GM10248 (cell line): Measurements from ENCODE around the gene RAMACL.

Source experiments
- CTCF ChIA-PET: fragments of 300-600 bp; sonication (Branson Sonifier 250); formaldehyde crosslinking; extraction: SDS; loops from one replicate; lab custom pipeline; 2021; ENCODE audit warnings: antibody characterized with exemption; lab: Yijun Ruan, JAX
- POLR2A ChIA-PET: fragments of 350-650 bp; sonication (Branson Sonifier 250); formaldehyde crosslinking; extraction: SDS; loops from one replicate; lab custom pipeline; 2020; ENCODE audit warnings: antibody characterized with exemption; lab: Yijun Ruan, JAX
- DNase-seq: peaks from one replicate; pipeline ENCODE4 v3.0.0; 2012; ENCODE audit errors: extremely low spot score
- TF ChIP-seq, protein P1 (sequence below): IDR thresholded peaks from 2 replicates; pipeline ENCODE4 v1.5.1; 2012; ENCODE audit warnings: mild to moderate bottlenecking, low read depth; ENCODE audit errors: extremely low read depth, missing control alignments, control extremely low read depth

RAMACL gene

DNA sequence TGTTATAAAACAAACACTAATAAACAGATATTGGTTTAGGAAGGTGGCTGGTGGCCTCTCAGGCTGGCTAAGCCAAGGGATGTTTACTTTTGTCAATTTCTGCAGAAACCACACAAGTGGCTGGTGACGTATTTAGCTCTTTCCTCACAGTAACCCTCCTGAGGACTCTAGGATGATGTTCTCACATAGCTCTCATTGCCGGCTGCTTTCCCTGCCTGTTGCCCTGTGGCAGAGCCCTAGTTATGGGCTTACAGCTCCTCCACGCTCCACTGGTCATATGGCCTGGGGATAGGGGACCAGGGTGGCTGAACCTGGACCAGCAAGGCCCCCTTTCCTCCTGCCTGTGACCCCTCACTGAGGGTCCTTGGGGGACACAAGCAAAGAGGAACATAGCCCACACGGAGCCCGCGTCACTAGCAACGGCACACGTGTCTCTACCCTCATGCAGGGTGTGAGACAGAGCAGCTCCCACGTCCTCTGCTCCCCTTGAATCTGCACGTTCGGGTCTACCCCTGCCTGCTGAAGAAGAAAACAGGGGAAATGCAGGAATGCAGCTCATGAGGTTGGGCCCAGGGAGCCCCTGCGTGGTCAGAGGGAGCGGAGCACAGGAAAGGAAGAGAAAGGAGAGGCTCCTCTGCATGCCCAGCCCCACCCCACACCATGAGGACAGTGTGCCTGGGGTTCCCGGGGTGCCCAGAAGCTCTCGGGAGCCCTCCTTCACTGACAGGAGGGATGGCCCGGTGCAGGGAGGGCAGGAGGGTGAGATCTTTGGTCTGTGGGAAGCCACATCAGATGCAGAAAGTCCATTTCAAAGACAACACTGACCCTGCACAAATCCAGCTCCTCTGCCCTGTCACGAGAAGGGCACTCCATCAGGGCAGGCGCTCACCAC is 13.9 kb downstream of the RAMACL start:
- POLR2A ChIA-PET, result no interaction called here
- TF ChIP-seq, protein P1, sequence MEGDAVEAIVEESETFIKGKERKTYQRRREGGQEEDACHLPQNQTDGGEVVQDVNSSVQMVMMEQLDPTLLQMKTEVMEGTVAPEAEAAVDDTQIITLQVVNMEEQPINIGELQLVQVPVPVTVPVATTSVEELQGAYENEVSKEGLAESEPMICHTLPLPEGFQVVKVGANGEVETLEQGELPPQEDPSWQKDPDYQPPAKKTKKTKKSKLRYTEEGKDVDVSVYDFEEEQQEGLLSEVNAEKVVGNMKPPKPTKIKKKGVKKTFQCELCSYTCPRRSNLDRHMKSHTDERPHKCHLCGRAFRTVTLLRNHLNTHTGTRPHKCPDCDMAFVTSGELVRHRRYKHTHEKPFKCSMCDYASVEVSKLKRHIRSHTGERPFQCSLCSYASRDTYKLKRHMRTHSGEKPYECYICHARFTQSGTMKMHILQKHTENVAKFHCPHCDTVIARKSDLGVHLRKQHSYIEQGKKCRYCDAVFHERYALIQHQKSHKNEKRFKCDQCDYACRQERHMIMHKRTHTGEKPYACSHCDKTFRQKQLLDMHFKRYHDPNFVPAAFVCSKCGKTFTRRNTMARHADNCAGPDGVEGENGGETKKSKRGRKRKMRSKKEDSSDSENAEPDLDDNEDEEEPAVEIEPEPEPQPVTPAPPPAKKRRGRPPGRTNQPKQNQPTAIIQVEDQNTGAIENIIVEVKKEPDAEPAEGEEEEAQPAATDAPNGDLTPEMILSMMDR, result no peak
- CTCF ChIA-PET, result interaction anchor here (0.9 to 1.4 kb wide), 2 partner anchors 17 to 130 kb away, joined by 3 to 4 read pairs; no protein-coding TSS in a partner anchor
- DNase-seq, result no peak

DNA sequence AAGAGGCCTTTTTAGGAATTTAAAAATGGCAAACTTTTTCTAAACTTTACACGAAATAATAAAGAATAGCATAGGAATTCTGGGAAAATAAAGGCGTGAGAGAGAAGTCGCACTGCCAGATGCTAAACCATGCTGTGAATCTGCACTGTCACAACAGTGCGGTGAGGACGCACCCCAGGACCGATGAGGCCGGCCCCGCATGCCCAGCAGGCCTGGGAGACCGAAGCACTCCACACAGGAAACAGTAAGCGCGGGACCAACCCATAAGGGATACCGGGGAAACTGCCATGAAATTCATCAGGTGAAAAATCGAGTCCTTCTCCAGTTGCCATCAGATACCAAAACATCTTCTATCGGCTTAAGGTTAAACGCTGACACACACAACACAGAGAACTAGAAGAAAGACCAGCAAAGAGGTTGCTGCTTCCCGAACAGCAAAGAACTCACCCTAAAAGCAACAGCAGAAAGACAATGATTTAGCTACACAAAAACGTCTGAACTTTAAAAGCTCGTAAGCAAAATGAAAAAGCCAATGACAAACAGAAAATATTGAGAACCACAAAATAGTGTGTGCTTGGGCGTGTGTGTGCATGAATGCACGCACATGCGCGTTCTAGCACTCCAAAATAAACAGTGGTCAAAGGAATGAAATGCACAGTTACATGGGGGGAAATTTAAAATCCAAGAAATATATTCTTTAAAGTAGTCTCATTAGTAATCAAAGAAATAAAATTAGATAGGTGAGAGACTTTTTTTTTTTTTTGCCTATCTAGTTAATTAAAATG is 15.4 kb downstream of the RAMACL start:
- DNase-seq, result no peak

DNA sequence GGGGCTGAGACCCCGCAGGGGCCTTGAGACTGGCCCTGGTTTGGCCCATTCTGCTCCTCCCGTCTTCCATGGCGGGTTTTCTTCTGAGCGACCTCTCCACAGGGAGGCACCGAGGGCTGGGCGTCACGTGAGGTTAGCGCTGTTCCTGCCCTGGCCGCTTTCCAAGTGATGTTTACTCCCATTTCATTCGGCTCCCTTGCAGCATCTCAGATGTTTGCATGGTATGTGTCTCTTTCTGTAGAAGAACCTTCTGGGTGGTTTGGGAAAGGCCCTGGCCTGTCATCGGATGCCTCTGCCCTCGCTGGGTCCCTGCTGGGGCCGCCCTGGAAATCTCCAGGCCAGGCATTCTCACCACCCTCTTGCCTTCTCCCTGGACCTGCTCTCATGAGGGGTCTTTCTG is 17.3 kb downstream of the RAMACL start:
- TF ChIP-seq, protein P1, result no peak
- POLR2A ChIA-PET, result no interaction called here
- DNase-seq, result no peak
- CTCF ChIA-PET, result no interaction called here

More for the DNA sequence above, 15.4 kb downstream of the RAMACL start:
- POLR2A ChIA-PET, result no interaction called here
- TF ChIP-seq, protein P1, result no peak
- CTCF ChIA-PET, result no interaction called here

DNA sequence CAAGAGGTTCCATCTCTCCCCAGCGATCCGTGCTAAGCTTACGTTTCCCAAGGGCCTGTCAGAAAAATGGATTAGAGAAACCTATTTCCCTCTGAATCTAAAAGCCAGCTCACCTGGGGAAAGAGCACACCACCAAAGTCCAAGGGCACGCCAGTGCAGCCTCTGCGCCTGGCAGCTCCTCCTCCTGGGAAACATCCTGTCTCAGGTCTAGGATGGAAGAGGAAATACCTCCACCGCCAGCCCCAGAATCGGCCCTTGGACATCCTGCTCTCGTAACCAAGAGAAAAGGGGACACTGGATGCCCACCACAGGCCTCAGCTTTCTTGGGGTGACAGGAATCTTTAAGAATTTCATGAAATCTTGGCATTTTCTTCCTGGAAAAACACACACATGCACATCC is 18.7 kb downstream of the RAMACL start:
- ChIA-PET CTCF (interaction anchor here (1.2 kb wide), 1 partner anchor 15 kb away, joined by 3 read pairs; no protein-coding TSS in a partner anchor), POLR2A (no interaction called here)
- TF ChIP-seq, protein P1, result no peak
- DNase-seq, result no peak

DNA sequence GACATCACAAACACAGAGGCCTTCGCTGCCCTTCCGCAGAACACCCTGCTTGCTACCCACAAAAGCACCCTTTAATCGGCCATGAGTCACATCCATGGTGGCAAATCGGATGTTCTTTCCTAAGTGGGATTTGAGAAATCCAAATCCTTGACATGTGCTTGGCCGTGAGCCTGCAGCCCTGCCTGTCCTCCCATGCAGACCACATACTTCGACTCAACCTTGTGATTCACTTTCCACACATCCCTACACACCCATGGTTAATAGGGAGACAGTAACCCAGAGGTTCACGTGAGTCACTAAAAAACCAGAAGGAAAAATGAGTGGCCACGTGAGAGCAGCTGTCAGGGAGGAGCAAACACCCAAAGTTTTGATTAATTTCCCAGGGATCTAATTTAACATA is 19.4 kb downstream of the RAMACL start:
- TF ChIP-seq, protein P1, result no peak

More for the DNA sequence above, 19.4 kb downstream of the RAMACL start:
- DNase-seq, result no peak
- POLR2A ChIA-PET, result no interaction called here
- CTCF ChIA-PET, result interaction anchor here (1.1 to 1.2 kb wide), 2 partner anchors 16 to 18 kb away, joined by 3 read pairs; no protein-coding TSS in a partner anchor
